GM20000 (cell line): ENCODE data around the gene SELENOT.

ENCODE experiments used
- DNase-seq: peaks from one replicate; pipeline ENCODE4 v3.0.0; 2012; ENCODE audit warnings: low spot score
- CTCF ChIP-seq: IDR thresholded peaks from 2 replicates; pipeline ENCODE4 v1.5.1; 2012; ENCODE audit warnings: mild to moderate bottlenecking, control low read depth; ENCODE audit errors: extremely low read depth, missing control alignments

Gene SELENOT

GRCh38 chr3:150581174-150581573 is 21.9 kb upstream of the SELENOT start:
- TF ChIP-seq CTCF = no peak
- no peak for DNase-seq

- TF ChIP-seq CTCF = no peak
- DNase-seq = peak; percentile 28
Measured at GRCh38 chr3:150582620-150583019, 20.5 kb upstream of the SELENOT start.

DNA sequence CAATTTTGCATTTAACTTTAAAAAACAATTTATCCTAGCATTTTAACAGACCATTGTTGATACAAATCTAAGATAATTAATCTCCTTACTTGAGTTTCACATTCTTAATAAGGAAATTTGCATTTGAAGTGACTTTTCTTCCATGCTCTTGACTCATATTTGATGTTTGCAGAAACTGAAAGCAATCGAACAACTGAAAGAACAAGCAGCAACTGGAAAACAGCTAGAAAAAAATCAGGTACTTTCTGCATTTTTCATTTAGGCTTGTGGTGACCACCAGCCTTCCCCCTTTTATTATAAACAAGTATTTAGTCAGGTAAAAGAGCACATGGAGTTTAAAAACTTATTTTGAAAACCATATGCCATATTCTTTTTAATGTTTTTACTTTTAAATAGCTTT is 20.1 kb upstream of the SELENOT start:
- peak; percentile 51 for DNase-seq
- TF ChIP-seq CTCF = no peak

DNA sequence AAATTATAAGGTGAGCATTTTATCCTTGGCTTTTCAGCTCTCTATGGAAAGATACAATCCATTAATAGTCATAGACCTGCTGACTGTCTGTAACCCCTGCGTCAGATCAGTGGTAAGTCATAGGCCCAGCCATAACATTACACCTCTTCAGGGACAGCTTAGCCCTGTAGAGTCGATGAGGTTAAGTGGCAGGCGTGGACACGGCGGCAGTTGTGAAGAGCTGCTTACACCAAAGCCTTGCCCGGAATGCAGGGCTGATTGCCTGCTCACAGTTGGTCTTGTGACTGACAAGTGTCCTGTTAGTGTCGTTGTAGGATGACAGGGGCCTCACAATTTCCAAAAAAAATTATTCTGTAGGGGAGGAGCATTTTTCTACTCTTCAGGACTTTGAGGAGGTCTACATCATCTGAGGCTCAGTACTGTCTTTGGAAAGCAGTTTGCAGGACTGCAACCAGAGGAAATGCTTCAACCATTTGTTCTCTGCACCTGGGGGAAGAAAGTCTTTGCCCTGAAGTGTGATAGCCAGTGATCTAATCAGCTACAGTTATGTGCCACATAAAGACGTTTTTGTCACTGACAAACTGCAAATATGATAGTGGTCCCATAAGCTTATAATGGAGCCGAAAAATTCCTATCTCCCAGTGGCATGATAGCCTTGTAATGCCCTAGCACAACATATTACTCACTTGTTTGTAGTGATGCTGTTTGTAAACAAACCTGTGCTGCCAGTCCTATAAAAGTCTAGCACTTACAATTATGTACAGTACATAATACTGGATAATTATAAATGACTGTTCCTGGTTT is 14.9 kb upstream of the SELENOT start:
- TF ChIP-seq CTCF = no peak
- no peak for DNase-seq

- TF ChIP-seq CTCF = no peak
- DNase-seq = no peak
Measured at GRCh38 chr3:150589759-150590158, 13.4 kb upstream of the SELENOT start.

- TF ChIP-seq CTCF = no peak
- DNase-seq = no peak
Measured at GRCh38 chr3:150594150-150594549, 9.0 kb upstream of the SELENOT start.

GRCh38 chr3:150597646-150598045 is 5.5 kb upstream of the SELENOT start:
- no peak for TF ChIP-seq CTCF
- no peak for DNase-seq
